Measurements from ENCODE around the gene ELMO2. TPM values are rescaled to one million over a fixed set of nuclear protein-coding genes. Genes with fewer than 3 reads are reported as not detected.

The ELMO2 gene
- total RNA-seq, 4 donors from 2014 or later = 37.4 to 46.7 (median 40.7) TPM

- H3K4me3 ChIP-seq (ENCODE audit: low read depth, poor library complexity, severe bottlenecking) = no peak overlapping the region
- 45 to 52% methylated on average over 9 of the region's 9 CpGs for WGBS, 2 donors
- no peak for DNase-seq (ENCODE audit: low spot score in 2 of 2)
- intact Hi-C loops (cut with DNase I; ENCODE audit: low total_unique reads) = loop anchor here (10.0 kb wide), 2 partner anchors 207 to 317 kb away; partner anchors contain the start of gene SLC12A5
- TF ChIP-seq POLR2A (IDR thresholded peaks at IDR 0.05) = no peak
- TF ChIP-seq, protein P1, sequence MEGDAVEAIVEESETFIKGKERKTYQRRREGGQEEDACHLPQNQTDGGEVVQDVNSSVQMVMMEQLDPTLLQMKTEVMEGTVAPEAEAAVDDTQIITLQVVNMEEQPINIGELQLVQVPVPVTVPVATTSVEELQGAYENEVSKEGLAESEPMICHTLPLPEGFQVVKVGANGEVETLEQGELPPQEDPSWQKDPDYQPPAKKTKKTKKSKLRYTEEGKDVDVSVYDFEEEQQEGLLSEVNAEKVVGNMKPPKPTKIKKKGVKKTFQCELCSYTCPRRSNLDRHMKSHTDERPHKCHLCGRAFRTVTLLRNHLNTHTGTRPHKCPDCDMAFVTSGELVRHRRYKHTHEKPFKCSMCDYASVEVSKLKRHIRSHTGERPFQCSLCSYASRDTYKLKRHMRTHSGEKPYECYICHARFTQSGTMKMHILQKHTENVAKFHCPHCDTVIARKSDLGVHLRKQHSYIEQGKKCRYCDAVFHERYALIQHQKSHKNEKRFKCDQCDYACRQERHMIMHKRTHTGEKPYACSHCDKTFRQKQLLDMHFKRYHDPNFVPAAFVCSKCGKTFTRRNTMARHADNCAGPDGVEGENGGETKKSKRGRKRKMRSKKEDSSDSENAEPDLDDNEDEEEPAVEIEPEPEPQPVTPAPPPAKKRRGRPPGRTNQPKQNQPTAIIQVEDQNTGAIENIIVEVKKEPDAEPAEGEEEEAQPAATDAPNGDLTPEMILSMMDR (IDR thresholded peaks at IDR 0.05) = no peak
These were observed 64.4 kb downstream of the ELMO2 start for GRCh38 chr20:46342010-46342378.

GRCh38 chr20:46341074-46342009 lies 65.1 kb downstream of the ELMO2 start:
- WGBS, 2 donors = 63 to 67% methylated on average over 19 to 24 of the region's 24 CpGs
- no peak for DNase-seq (ENCODE audit: low spot score in 2 of 2)
- H3K4me3 ChIP-seq (ENCODE audit: low read depth, poor library complexity, severe bottlenecking) = no peak overlapping the region
- intact Hi-C loops (cut with DNase I; ENCODE audit: low total_unique reads) = loop anchor here (10.0 kb wide), 2 partner anchors 207 to 317 kb away; partner anchors contain the start of gene SLC12A5
- no peak for TF ChIP-seq POLR2A (IDR thresholded peaks at IDR 0.05)
- TF ChIP-seq, protein P1 (IDR thresholded peaks at IDR 0.05) = no peak

- intact Hi-C loops (cut with DNase I; ENCODE audit: low total_unique reads) = no loop called here
- TF ChIP-seq, protein P1 (IDR thresholded peaks at IDR 0.05) = no peak
- TF ChIP-seq POLR2A (IDR thresholded peaks at IDR 0.05) = no peak
- 81 to 82% methylated on average over 7 of the region's 7 CpGs for WGBS, 2 donors
- no peak for DNase-seq (ENCODE audit: low spot score in 2 of 2)
- no peak overlapping the region for H3K4me3 ChIP-seq (ENCODE audit: low read depth, poor library complexity, severe bottlenecking)
These were observed 67.4 kb downstream of the ELMO2 start for GRCh38 chr20:46339037-46339436.

- 64% methylated on average over 3 of the region's 3 CpGs for WGBS, 2 donors
- no peak overlapping the region for H3K4me3 ChIP-seq (ENCODE audit: low read depth, poor library complexity, severe bottlenecking)
- intact Hi-C loops (cut with DNase I; ENCODE audit: low total_unique reads) = no loop called here
- TF ChIP-seq, protein P1 (IDR thresholded peaks at IDR 0.05) = no peak
- TF ChIP-seq POLR2A (IDR thresholded peaks at IDR 0.05) = no peak
- no peak for DNase-seq (ENCODE audit: low spot score in 2 of 2)
These were observed 69.7 kb downstream of the ELMO2 start for GRCh38 chr20:46336735-46337134.

DNA sequence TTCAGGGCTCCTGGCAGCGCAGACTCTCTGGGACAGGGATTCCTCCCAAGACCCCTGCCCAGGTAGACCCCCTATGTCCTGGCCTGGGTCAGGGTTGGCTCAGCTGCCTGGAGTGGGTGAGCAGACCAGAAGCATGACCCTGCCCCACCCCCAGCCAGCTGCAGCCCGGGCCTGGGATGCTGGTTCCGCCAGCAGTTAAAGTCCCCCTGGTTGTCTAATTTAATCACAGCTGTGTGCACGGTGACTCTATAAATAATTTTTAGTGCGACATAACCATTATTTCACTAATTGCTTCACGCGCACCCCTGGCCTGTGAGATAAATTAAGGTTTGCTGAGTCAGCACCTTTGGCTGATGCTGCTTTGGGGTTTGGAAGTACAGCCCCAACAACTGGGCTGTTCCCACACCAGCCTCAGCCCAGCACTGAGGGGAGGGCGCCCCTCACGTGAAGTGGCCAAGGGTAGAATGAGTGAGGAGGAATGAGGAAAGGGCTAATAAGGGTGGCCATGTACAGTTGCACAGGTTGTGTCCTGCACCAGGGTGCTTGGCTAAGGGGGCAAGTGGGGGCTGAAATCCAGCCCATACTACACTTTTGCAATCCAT lies 72.0 kb downstream of the ELMO2 start:
- H3K4me3 ChIP-seq (ENCODE audit: low read depth, poor library complexity, severe bottlenecking) = no peak overlapping the region
- intact Hi-C loops (cut with DNase I; ENCODE audit: low total_unique reads) = no loop called here
- TF ChIP-seq POLR2A (IDR thresholded peaks at IDR 0.05) = no peak
- TF ChIP-seq, protein P1 (IDR thresholded peaks at IDR 0.05) = no peak
- 36 to 52% methylated on average over 9 of the region's 9 CpGs for WGBS, 2 donors
- DNase-seq (ENCODE audit: low spot score in 2 of 2) = no peak

All from lower leg skin (tissue), 4 donors.